ENCODE data around the gene DMC1. TPM values are rescaled to one million over a fixed set of nuclear protein-coding genes. Genes with fewer than 3 reads are reported as not detected.

Gene DMC1
- total RNA-seq, 1 experiment from 2014 or later, result 6.8 TPM

DNA sequence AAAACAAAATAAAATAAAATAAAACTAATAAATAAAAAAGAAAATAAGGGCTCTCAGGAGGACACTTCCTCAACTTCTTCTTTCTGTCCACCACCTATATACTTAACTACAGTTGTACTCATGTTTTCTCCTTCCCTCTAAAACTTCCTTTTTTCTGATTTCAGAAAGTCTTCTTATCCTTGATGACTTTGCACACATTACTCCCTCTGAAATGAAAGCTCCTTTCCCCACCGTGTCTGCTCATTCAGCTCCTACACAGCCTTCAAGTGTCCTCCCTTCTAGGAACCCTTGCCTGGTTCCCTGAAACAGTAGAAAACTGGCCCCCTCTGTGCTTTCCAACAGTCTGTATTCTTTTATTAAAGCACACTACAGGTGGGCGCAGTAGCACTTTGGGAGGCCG is 45.6 kb downstream of the DMC1 start:
- Histone ChIP-seq H4K8ac (replicated peaks; ENCODE audit: insufficient read length, low read depth, low read length) (no peak overlapping the region), H3K27me3 (ENCODE audit: insufficient read depth, low read length) (no peaks in the 10 kb centered on the region), H2BK15ac (ENCODE audit: low read depth, low read length) (no peak overlapping the region), H3K4me1 (ENCODE audit: insufficient read depth, low read length) (no peaks in the 10 kb centered on the region), H2BK120ac (ENCODE audit: low read depth, low read length, poor library complexity, severe bottlenecking) (no peak overlapping the region), H3K14ac (ENCODE audit: insufficient read depth, low read length) (no peak overlapping the region), H3K23ac (ENCODE audit: insufficient read length, low read depth, low read length) (no peak overlapping the region), H2BK5ac (ENCODE audit: insufficient read length, low read length) (no peak overlapping the region), H3T11ph (ENCODE audit: low read length) (no peak overlapping the region), H3K79me2 (ENCODE audit: insufficient read depth, low read length) (no peaks in the 10 kb centered on the region), H3K18ac (ENCODE audit: insufficient read length, low read depth, low read length) (no peak overlapping the region), H3K79me1 (ENCODE audit: insufficient read depth, low read depth, low read length, poor library complexity, severe bottlenecking) (no peaks in the 10 kb centered on the region), H2AFZ (ENCODE audit: low read length) (no peak overlapping the region), H3K27ac (ENCODE audit: insufficient read length, low read depth, low read length) (no peak overlapping the region), H4K5ac (ENCODE audit: insufficient read length, low read depth, low read length) (no peak overlapping the region), H4K91ac (ENCODE audit: insufficient read length, low read depth, low read length) (no peak overlapping the region), H3K9me3 (ENCODE audit: control insufficient read depth, low read depth, low read length) (no peaks in the 10 kb centered on the region), H4K20me1 (ENCODE audit: control insufficient read depth, insufficient read depth, insufficient read length) (no peaks in the 10 kb centered on the region), H3K4ac (ENCODE audit: low read depth, low read length) (no peak overlapping the region), H3K56ac (ENCODE audit: insufficient read length, low read depth, low read length) (no peak overlapping the region), H2BK20ac (ENCODE audit: low read depth, low read length, poor library complexity, severe bottlenecking) (no peak overlapping the region), H3K23me2 (ENCODE audit: insufficient read length, low read depth, low read length, poor library complexity, severe bottlenecking) (no peaks in the 10 kb centered on the region), H3K9ac (ENCODE audit: extremely low read depth, insufficient read length, low read length) (no peak overlapping the region), H2BK12ac (ENCODE audit: insufficient read length, low read depth, low read length) (no peak overlapping the region), H2AK5ac (ENCODE audit: insufficient read length, low read length) (no peak overlapping the region), H3K4me2 (ENCODE audit: insufficient read depth, insufficient read length, low read length) (no peak overlapping the region)
- no peak overlapping the region for H3K4me3 Mint-ChIP-seq
- TF ChIP-seq, protein P1, sequence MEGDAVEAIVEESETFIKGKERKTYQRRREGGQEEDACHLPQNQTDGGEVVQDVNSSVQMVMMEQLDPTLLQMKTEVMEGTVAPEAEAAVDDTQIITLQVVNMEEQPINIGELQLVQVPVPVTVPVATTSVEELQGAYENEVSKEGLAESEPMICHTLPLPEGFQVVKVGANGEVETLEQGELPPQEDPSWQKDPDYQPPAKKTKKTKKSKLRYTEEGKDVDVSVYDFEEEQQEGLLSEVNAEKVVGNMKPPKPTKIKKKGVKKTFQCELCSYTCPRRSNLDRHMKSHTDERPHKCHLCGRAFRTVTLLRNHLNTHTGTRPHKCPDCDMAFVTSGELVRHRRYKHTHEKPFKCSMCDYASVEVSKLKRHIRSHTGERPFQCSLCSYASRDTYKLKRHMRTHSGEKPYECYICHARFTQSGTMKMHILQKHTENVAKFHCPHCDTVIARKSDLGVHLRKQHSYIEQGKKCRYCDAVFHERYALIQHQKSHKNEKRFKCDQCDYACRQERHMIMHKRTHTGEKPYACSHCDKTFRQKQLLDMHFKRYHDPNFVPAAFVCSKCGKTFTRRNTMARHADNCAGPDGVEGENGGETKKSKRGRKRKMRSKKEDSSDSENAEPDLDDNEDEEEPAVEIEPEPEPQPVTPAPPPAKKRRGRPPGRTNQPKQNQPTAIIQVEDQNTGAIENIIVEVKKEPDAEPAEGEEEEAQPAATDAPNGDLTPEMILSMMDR (conservative IDR thresholded peaks at IDR 0.05), result no peak
- 0 out of 7 replicates have a peak overlapping the region, but pooled peaks of 1 of the 3 experiments have one; percentile 17 for H3K27ac Mint-ChIP-seq
- H3K36me3 Mint-ChIP-seq (ENCODE audit: insufficient read depth in 1 of 3, low read depth in 3 of 3), result no peaks in the 10 kb centered on the region
- WGBS (ENCODE audit: extremely low coverage, insufficient read length, low lambda C conversion rate), result no CpG with 5 or more reads among the region's 3 CpGs
- no peak for DNase-seq
- no peaks in the 10 kb centered on the region for H3K4me1 Mint-ChIP-seq
- H3K27me3 Mint-ChIP-seq (ENCODE audit: low read depth), result no peaks in the 10 kb centered on the region; the same call in 1 of the 2 replicates
- no peaks in the 10 kb centered on the region for H3K9me3 Mint-ChIP-seq
